Mammary epithelial cell (primary cell): ENCODE results near the gene BROX.

Experiments used
- EZH2 ChIP-seq: IDR thresholded peaks from 2 replicates; pipeline ENCODE4 v1.6.1; 2012; ENCODE audit warnings: low read length, inconsistent platforms, borderline replicate concordance
- TF ChIP-seq, protein P1 (sequence below), 2 donors: IDR thresholded peaks in 1 of 2; conservative IDR thresholded peaks in 1 of 2; 2 replicates each; pipeline ENCODE4 v1.5.1; 2011 to 2012; ENCODE audit warnings: inconsistent platforms in 2 of 2, low read length in 2 of 2, mild to moderate bottlenecking in 2 of 2, control low read depth in 1 of 2, low read depth in 1 of 2; ENCODE audit not compliant: insufficient read depth in 1 of 2; ENCODE audit errors: extremely low read depth in 1 of 2

DNA sequence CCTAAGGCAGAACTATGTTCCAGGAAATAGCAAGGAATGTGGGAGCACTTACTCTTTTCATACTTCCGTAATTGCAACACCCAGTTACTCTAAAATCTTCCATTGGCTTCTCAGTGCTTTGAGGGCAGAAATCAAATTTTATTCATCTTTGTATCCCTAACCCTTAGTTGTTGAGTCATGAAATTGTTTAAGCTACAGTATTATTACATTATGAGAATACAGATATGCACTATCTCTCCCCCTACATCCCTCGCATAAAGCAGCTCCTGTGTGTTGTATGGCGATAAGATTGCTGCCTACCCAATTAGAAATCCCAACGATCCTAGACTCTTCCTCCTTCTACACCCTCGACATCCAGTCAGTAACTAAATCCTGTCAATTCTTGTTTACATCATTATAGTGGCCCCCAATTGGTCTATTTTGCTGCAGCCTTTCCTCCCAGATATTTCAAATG is 2.6 kb upstream of the BROX start:
- TF ChIP-seq, protein P1, sequence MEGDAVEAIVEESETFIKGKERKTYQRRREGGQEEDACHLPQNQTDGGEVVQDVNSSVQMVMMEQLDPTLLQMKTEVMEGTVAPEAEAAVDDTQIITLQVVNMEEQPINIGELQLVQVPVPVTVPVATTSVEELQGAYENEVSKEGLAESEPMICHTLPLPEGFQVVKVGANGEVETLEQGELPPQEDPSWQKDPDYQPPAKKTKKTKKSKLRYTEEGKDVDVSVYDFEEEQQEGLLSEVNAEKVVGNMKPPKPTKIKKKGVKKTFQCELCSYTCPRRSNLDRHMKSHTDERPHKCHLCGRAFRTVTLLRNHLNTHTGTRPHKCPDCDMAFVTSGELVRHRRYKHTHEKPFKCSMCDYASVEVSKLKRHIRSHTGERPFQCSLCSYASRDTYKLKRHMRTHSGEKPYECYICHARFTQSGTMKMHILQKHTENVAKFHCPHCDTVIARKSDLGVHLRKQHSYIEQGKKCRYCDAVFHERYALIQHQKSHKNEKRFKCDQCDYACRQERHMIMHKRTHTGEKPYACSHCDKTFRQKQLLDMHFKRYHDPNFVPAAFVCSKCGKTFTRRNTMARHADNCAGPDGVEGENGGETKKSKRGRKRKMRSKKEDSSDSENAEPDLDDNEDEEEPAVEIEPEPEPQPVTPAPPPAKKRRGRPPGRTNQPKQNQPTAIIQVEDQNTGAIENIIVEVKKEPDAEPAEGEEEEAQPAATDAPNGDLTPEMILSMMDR (conservative IDR thresholded peaks at IDR 0.05 in 1 of 2, IDR thresholded peaks at IDR 0.05 in 1 of 2; ENCODE audit: extremely low read depth in 1 of 2, insufficient read depth in 1 of 2, low read depth in 1 of 2, low read length in 2 of 2), result no peak
- no peak for TF ChIP-seq EZH2
